PFSK-1 (cell line): ENCODE data around the gene LSAMP.

Experiments
- POLR2AphosphoS5 ChIP-seq: IDR thresholded peaks from 2 replicates; pipeline ENCODE4 v1.6.1; 2012; ENCODE audit warnings: low read depth, mild to moderate bottlenecking, control low read depth, low read length, moderate library complexity
- SIN3A ChIP-seq: IDR thresholded peaks from 2 replicates; pipeline ENCODE4 v1.6.1; 2012; ENCODE audit warnings: mild to moderate bottlenecking, low read length, moderate library complexity, borderline replicate concordance; ENCODE audit not compliant: insufficient read depth
- TAF1 ChIP-seq: IDR thresholded peaks from 2 replicates; pipeline ENCODE4 v1.6.1; 2012; ENCODE audit warnings: low read length, control low read depth, borderline replicate concordance; ENCODE audit not compliant: insufficient read depth
- TF ChIP-seq, protein P1 (sequence below), 2 experiments: IDR thresholded peaks; 2 replicates each; pipeline versions ENCODE4 v1.6.1 to v1.8.0; 2011 to 2012; ENCODE audit warnings: low read depth in 2 of 2, low read length in 2 of 2, control low read depth in 1 of 2, inconsistent platforms in 1 of 2, mild to moderate bottlenecking in 1 of 2, moderate library complexity in 1 of 2; ENCODE audit not compliant: insufficient read depth in 1 of 2

- TF ChIP-seq, protein P1, sequence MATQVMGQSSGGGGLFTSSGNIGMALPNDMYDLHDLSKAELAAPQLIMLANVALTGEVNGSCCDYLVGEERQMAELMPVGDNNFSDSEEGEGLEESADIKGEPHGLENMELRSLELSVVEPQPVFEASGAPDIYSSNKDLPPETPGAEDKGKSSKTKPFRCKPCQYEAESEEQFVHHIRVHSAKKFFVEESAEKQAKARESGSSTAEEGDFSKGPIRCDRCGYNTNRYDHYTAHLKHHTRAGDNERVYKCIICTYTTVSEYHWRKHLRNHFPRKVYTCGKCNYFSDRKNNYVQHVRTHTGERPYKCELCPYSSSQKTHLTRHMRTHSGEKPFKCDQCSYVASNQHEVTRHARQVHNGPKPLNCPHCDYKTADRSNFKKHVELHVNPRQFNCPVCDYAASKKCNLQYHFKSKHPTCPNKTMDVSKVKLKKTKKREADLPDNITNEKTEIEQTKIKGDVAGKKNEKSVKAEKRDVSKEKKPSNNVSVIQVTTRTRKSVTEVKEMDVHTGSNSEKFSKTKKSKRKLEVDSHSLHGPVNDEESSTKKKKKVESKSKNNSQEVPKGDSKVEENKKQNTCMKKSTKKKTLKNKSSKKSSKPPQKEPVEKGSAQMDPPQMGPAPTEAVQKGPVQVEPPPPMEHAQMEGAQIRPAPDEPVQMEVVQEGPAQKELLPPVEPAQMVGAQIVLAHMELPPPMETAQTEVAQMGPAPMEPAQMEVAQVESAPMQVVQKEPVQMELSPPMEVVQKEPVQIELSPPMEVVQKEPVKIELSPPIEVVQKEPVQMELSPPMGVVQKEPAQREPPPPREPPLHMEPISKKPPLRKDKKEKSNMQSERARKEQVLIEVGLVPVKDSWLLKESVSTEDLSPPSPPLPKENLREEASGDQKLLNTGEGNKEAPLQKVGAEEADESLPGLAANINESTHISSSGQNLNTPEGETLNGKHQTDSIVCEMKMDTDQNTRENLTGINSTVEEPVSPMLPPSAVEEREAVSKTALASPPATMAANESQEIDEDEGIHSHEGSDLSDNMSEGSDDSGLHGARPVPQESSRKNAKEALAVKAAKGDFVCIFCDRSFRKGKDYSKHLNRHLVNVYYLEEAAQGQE (IDR thresholded peaks at IDR 0.05; ENCODE audit: insufficient read depth in 1 of 2, low read depth in 2 of 2, low read length in 2 of 2), result no peak
- no peak for TF ChIP-seq TAF1
- no peak for TF ChIP-seq POLR2AphosphoS5
- TF ChIP-seq SIN3A, result no peak
Observed at GRCh38 chr3:115977866-115978265, 467.4 kb downstream of the LSAMP start.
